ENCODE results near the gene GRIK4. TPM values are rescaled to one million over a fixed set of nuclear protein-coding genes. Genes with fewer than 3 reads are reported as not detected.

Gene GRIK4
- total and polyA plus RNA-seq, 2 of the 4 experiments (the other 2 are of a cell fraction) = 0.18 to 0.38 TPM

DNA sequence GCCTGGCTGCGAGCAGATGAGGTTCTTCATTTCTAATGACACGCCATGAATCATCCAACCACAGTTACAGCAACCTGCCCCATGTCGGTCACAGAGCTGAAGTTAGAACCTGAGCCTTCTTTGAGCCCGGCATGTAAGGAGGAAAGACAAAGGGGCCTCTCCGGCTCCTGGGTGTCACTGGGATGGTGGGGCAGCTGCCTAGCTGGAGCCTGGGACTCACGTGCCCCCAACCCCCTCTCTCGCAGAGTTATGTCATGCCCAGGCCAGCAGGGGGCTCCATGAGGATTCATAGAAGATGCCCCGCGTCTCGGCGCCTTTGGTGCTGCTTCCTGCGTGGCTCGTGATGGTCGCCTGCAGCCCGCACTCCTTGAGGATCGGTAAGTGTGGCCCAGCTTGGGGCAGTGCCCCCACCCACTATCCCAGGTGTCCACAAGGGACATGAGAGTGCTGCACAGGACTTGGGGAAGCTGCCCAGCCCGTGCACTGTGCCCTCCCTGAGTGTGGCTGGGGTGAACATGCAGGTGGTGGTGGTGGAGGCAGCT is 148.5 kb downstream of the GRIK4 start:
- H2AK5ac ChIP-seq (ENCODE audit: low read depth, low read length) = no peak overlapping the region
- no peak overlapping the region for H3K4me2 ChIP-seq (ENCODE audit: low read depth, low read length)
- no peak overlapping the region for H2BK120ac ChIP-seq (ENCODE audit: low read depth, low read length)
- BruUV-seq (replicated peaks) = no TSS peak
- no peaks in the 10 kb centered on the region for H3K4me1 ChIP-seq (ENCODE audit: control insufficient read depth, insufficient read depth, low read length)
- H3K4me3 ChIP-seq (ENCODE audit: insufficient read depth, low read depth, low read length) = no peak overlapping the region
- DNase-seq (peak; percentile 36), ATAC-seq (ENCODE audit: low read depth) (no peak)
- WGBS, 2 experiments (ENCODE audit: extremely low coverage in 2 of 2, insufficient read length in 1 of 2) = 20% methylated on average over 2 of the region's 17 CpGs; no CpG with 5 or more reads in 1 of the 2 experiments
- TF ChIP-seq POLR2A (IDR thresholded peaks at IDR 0.05; ENCODE audit: low read depth, low read length) (no peak), BHLHE40 (IDR thresholded peaks at IDR 0.05; ENCODE audit: low read depth, low read length) (peak; percentile 88), SMC3 (IDR thresholded peaks at IDR 0.05; ENCODE audit: low read depth, low read length) (no peak), RFX5 (IDR thresholded peaks at IDR 0.05; ENCODE audit: low read depth, low read length) (no peak), FOS (IDR thresholded peaks at IDR 0.05; ENCODE audit: low read depth, low read length) (no peak), CEBPB (IDR thresholded peaks at IDR 0.05; ENCODE audit: low read depth, low read length) (no peak), NFE2L2 (IDR thresholded peaks at IDR 0.05; ENCODE audit: low read depth, low read length) (no peak)
- TF ChIP-seq, protein P1, sequence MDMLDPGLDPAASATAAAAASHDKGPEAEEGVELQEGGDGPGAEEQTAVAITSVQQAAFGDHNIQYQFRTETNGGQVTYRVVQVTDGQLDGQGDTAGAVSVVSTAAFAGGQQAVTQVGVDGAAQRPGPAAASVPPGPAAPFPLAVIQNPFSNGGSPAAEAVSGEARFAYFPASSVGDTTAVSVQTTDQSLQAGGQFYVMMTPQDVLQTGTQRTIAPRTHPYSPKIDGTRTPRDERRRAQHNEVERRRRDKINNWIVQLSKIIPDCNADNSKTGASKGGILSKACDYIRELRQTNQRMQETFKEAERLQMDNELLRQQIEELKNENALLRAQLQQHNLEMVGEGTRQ (IDR thresholded peaks at IDR 0.05; ENCODE audit: low read depth, low read length) = no peak
- TF ChIP-seq, protein P2, sequence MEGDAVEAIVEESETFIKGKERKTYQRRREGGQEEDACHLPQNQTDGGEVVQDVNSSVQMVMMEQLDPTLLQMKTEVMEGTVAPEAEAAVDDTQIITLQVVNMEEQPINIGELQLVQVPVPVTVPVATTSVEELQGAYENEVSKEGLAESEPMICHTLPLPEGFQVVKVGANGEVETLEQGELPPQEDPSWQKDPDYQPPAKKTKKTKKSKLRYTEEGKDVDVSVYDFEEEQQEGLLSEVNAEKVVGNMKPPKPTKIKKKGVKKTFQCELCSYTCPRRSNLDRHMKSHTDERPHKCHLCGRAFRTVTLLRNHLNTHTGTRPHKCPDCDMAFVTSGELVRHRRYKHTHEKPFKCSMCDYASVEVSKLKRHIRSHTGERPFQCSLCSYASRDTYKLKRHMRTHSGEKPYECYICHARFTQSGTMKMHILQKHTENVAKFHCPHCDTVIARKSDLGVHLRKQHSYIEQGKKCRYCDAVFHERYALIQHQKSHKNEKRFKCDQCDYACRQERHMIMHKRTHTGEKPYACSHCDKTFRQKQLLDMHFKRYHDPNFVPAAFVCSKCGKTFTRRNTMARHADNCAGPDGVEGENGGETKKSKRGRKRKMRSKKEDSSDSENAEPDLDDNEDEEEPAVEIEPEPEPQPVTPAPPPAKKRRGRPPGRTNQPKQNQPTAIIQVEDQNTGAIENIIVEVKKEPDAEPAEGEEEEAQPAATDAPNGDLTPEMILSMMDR (conservative IDR thresholded peaks at IDR 0.05; ENCODE audit: low read depth, low read length) = peak; percentile 36
- H3K9me1 ChIP-seq (ENCODE audit: insufficient read depth, low read length) = no peaks in the 10 kb centered on the region
- H4K91ac ChIP-seq (ENCODE audit: insufficient read depth, low read depth, low read length) = no peak overlapping the region
- no peak overlapping the region for H3K27ac ChIP-seq (ENCODE audit: insufficient read depth, low read length)
- no peak overlapping the region for H4K8ac ChIP-seq (ENCODE audit: low read depth in 2 of 2, low read length in 2 of 2)
- no peak overlapping the region for H2AK9ac ChIP-seq (replicated peaks; ENCODE audit: low read depth, low read length, poor library complexity)
- no peaks in the 10 kb centered on the region for H3K79me1 ChIP-seq (ENCODE audit: low read depth in 1 of 2, low read length in 2 of 2)
- in situ Hi-C loops (cut with MboI; ENCODE audit: low sequenced_read_pairs) = no loop called here
- dilution Hi-C loops (cut with HindIII; ENCODE audit: low sequenced_read_pairs, unreplicated experiment) = no loop called here
- H2BK5ac ChIP-seq (ENCODE audit: low read depth, low read length, poor library complexity, severe bottlenecking) = no peak overlapping the region
- H2BK20ac ChIP-seq (ENCODE audit: low read depth, low read length) = no peak overlapping the region
- ChIA-PET POLR2A (ENCODE audit: unreplicated experiment) (no interaction called here), CTCF (no interaction called here)
- no peak overlapping the region for H2AFZ ChIP-seq (replicated peaks; ENCODE audit: low read length, poor library complexity)
- no peak overlapping the region for H4K5ac ChIP-seq (ENCODE audit: low read depth, low read length)
- H2BK15ac ChIP-seq (ENCODE audit: low read depth, low read length) = no peak overlapping the region
- H4K20me1 ChIP-seq (ENCODE audit: insufficient read depth, low read length) = no peaks in the 10 kb centered on the region; the same call in 1 of the 2 replicates
- H3K36me3 ChIP-seq (ENCODE audit: control insufficient read depth, insufficient read depth, low read length) = no peaks in the 10 kb centered on the region
- intact Hi-C loops (cut with micrococcal nuclease) = no loop called here
- H3K27me3 ChIP-seq (ENCODE audit: control insufficient read depth, insufficient read depth, low read length) = peaks cover 26% of the 10 kb centered on the region
- no peak overlapping the region for H3K23ac ChIP-seq (ENCODE audit: low read depth, low read length)
- H3K14ac ChIP-seq (replicated peaks; ENCODE audit: low read depth, low read length) = no peak overlapping the region
- no peak overlapping the region for H3K18ac ChIP-seq (ENCODE audit: low read depth, low read length)
- H3K9me3 ChIP-seq (ENCODE audit: control insufficient read depth, insufficient read depth, low read length) = no peaks in the 10 kb centered on the region
- no peak overlapping the region for H3K9ac ChIP-seq (ENCODE audit: low read depth, low read length)
- no peak overlapping the region for H3K4ac ChIP-seq (ENCODE audit: low read depth, low read length)
- no peak overlapping the region for H3K56ac ChIP-seq (ENCODE audit: extremely low read depth, insufficient read depth, low read length)
